C4-2B (cell line): ENCODE data around the gene NATD1.
"Not testable (repeated sequence)": the region's sequence is repeated elsewhere in the genome, so short reads cannot be mapped to it uniquely, and the experiment has no call there.

ENCODE experiments used
- H3K27ac ChIP-seq: fragments of 450-650 bp; 2 replicates; pipeline ENCODE4 v1.5.1; 2017
- CTCF ChIP-seq: fragments of 450-650 bp; conservative IDR thresholded peaks from 2 replicates; pipeline ENCODE4 v1.5.1; 2017; ENCODE audit warnings: mild to moderate bottlenecking
- ZFX ChIP-seq: fragments of 450-650 bp; IDR thresholded peaks from 2 replicates; pipeline ENCODE4 v1.6.1; 2017

Gene NATD1

DNA sequence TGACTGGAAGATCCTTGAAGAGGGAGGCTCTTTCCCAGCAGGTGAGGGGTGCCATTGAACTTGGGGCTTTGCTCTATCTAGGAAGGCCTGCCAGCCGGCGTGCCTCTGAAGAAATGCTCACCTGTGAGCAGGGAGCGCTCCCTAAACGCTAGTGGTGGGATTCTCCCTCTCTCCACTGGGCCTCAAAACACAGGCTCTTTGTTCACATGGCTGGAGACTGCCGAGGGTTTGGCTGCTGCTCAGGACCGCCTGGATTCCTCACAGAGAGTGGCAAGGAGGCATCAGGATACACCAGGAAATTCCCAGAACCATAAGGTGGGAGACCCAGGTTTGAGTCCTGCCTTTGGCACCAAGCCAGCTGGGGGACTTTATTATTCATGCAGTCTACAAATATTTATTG is 21.7 kb downstream of the NATD1 start:
- H3K27ac ChIP-seq: no peak overlapping the region
- TF ChIP-seq CTCF (no peak), ZFX (no peak)

GRCh38 chr17:21228845-21229244 is 24.4 kb downstream of the NATD1 start:
- TF ChIP-seq CTCF (no peak), ZFX (no peak)
- H3K27ac ChIP-seq: no peak overlapping the region

DNA sequence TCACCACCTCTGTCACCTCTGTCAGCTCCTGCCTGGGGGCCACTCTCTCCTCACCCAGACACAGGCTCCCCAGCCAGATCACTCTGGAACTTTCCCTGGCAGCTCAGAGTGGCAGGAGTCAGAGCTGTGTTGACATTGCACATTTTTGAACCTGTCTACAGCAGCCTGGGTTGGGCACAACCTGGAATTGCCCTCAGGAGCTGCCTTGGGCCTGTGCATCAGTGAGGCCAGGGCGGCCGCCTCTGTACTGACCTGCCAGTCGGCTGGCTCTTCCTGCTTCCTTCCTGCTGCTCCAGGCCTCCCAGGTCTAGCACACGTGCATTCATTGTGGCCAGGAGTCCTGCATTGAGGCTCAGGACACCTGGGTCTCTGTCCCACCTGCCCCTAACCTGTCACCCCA is 25.1 kb downstream of the NATD1 start:
- no peak for TF ChIP-seq CTCF
- H3K27ac ChIP-seq: no peak overlapping the region

- H3K27ac ChIP-seq: not testable (repeated sequence)
These were observed 25.9 kb downstream of the NATD1 start for GRCh38 chr17:21227277-21227676.

- no peak for TF ChIP-seq CTCF
- no peak for TF ChIP-seq ZFX
- H3K27ac ChIP-seq: no peak overlapping the region
These were observed 30.1 kb downstream of the NATD1 start for GRCh38 chr17:21223086-21223485.

- peak overlapping the region; percentile 41 for H3K27ac ChIP-seq
- no peak for TF ChIP-seq ZFX
- TF ChIP-seq CTCF: no peak
These were observed 34.3 kb downstream of the NATD1 start for GRCh38 chr17:21218831-21219380.

DNA sequence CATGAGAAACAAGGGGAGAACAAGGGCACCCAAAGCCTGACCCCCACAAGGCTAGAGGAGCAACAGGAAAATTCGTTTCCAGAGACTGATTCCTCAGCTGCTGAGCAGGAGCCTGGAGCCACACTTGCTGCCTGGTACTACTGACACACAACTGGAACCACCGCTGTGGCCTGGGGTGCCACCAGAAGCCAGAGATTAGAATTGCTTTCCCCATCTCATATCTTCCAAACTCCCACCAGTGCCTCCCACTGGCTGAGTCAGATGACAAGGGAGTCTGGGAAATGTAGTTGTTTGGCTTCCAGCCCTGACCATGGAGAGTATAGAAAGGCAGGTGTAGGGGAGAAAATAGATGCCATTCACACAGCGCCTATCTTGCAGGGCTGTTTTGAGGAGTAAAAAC is 35.1 kb downstream of the NATD1 start:
- peak overlapping the region; percentile 34 for H3K27ac ChIP-seq
- TF ChIP-seq ZFX (no peak), CTCF (no peak)

- peak overlapping the region; percentile 34; the same call in 1 of the 2 replicates for H3K27ac ChIP-seq
- TF ChIP-seq ZFX (no peak), CTCF (no peak)
These were observed 35.9 kb downstream of the NATD1 start for GRCh38 chr17:21217346-21217745.
